NCI-H345 (cell line): ENCODE data around the gene PHLPP1.
A peak's percentile ranks its signal among the peaks of the same experiment; 100 is the strongest.

ENCODE experiments used
- DNase-seq: peaks from one replicate; lab custom pipeline; 2025; lab: John Stamatoyannopoulos, UW

The PHLPP1 gene

GRCh38 chr18:62982600-62983251 lies 267.4 kb downstream of the PHLPP1 start:
- peak; percentile 54 for DNase-seq

DNA sequence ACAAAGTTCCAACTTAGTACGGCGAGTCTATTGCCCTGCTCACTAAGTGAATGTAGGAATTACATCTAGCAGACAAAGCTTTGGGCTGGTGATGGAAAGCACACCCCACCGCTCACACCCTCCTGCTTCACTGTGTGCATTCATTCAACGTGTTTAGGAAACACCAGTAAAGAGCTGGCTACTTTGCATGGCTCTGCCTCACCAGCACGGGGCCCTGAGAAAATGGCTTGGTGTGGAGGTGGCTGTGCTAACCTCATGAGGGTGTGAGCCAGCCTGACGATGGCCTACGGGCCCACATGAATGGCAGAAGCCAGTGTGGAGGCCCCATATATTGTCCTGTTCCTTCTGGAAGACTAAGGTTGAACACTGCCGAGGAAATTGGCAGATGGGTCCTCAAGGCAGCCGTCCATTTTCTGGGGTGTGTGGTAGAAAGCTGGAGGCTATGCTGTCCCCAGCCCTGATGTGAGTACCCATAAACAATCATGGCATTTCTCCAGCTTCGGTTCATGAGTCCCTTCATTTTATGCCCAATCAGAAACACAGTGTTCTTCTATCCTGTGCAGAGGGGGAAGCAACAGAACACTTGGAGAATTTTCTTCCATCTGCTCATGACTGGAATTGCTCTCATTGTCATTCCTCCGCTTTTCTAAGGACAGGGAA lies 269.4 kb downstream of the PHLPP1 start:
- no peak for DNase-seq

- no peak for DNase-seq
These were observed 271.1 kb downstream of the PHLPP1 start for GRCh38 chr18:62986490-62986889.

DNA sequence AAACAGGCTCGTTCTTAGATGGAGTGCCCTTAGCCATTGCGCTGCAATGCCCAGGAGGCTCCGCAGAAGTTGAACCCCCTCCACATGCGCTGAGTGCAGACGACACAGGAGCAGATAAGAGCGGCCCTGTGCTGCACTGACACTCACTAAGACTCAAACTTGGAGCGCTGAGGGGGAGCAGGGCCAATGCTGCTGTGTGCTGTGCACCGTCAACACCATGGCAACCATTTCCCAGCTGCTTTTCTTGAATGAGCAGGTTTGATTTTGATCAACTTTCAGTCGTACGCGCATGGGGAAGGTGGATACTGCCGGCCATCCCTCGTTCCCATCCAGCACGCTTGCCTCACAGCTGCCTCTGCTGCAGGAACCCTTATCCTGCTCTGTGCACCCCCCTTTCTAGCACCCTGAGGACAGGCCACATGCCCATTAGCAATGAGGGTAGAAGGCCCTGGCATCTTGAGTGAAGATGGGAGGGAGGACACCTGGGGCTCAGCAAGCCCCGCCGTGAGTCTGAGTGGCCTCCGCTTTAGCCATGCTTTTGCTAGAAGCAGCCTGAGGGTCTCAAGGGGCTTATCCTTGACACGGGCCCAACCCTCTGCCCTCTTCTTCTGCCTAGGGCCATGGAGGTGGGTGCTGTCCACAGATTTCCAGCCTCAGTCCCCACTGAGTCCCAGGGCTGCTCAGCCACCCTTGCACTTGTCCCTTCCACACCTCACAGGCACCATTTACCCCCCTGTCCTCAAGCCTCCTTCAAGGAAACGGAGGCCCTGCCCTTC lies 271.9 kb downstream of the PHLPP1 start:
- no peak for DNase-seq

DNA sequence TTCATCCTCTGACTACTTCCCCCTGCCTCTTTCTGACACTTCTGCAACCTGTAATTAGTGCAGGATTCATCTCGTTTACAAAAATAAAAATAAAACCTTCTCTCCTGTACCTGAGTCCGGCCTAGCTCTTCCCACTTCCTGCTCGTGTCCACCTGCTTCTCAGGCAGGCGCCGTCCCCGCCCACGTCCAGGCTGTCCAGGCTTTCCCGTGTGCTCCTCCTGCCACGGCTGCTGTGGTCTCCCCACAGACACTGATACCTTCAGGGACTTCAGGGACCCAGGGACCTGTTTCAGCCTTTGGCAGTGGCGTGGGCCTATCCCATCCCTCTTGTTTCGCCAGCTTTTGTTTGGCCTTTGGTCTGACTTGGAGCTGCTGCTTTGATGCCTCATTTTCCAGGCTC lies 272.5 kb downstream of the PHLPP1 start:
- no peak for DNase-seq

DNA sequence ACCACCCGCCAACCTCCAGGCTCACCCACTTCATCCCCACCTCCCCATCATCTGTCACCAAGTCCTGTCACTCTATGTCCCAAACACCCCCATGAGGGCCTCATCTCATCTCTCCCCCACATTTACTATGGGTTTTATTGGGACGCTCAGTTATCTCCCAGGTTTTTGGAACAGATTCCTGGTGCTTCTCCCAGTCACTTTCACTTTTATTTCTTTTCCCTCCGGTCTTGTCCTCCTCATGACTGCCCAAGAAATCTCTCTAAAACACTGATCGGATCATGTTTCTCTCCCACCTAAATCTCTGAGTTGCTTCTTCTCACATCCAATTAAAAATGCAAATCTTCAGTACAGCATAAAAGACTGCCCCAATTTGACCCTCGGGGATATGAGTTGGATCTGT lies 273.1 kb downstream of the PHLPP1 start:
- no peak for DNase-seq

- no peak for DNase-seq
These were observed 273.9 kb downstream of the PHLPP1 start for GRCh38 chr18:62989195-62989594.

- DNase-seq, result no peak
These were observed 275.3 kb downstream of the PHLPP1 start for GRCh38 chr18:62990653-62991052.

DNA sequence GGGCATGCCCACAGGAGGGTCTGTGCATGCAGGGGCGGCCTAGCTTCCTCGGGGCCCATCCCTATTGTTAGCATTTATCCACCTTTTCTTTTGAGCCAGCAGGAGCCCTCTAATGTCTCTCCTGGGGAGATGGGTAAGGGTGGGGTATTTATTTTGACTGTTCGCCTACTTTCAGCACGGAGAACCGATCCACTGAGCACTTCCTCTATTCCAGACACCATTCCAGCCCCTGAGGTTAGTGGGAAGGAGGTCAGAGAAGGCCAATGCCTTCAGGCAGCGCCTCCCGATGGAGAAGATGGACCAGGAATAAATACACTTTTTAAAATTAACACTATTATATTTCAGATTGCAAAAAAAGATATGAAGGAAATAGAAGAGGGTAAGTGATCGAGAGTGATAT lies 276.0 kb downstream of the PHLPP1 start:
- no peak for DNase-seq

DNA sequence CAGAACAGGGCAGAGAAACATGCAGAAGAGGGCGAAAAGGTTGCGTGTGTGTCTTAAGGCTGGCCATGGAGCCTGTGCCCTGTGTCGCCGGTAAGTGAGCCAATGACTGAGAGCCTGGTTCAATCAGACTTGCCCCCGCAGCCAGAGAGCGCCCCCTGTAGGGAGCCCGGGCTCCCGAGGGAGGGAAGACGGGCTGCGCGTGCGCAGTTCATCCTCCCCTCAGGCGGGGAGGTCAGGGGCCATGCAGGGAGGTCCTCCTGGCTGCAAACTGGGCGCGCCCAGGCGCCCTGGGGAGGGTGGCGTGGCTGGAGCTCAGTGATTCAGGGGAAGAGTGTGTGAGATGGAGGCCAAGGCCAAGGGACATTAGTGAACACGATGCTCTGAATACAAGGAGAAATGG lies 276.6 kb downstream of the PHLPP1 start:
- no peak for DNase-seq

- no peak for DNase-seq
These were observed 277.6 kb downstream of the PHLPP1 start for GRCh38 chr18:62992877-62993365.

GRCh38 chr18:62996566-62996965 lies 281.2 kb downstream of the PHLPP1 start:
- no peak for DNase-seq

DNA sequence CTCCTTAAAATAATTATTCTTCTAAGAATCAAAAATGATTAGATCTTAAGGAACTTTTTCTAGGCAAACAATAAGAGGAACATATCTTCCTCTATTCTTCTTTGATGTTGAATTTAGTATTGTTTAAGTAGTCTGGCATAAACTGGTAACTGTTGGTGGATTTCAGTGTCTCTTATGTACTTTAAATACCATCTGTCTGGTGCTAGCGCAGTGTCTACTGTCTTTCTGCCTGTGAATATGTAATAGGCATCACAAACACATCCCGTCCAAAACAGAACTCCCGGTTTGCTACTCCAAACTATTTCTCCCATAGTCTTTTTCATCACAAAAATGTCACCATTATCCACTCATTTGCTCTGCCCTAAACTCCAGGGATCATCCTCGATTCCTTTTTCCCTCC lies 281.7 kb downstream of the PHLPP1 start:
- DNase-seq, result no peak

DNA sequence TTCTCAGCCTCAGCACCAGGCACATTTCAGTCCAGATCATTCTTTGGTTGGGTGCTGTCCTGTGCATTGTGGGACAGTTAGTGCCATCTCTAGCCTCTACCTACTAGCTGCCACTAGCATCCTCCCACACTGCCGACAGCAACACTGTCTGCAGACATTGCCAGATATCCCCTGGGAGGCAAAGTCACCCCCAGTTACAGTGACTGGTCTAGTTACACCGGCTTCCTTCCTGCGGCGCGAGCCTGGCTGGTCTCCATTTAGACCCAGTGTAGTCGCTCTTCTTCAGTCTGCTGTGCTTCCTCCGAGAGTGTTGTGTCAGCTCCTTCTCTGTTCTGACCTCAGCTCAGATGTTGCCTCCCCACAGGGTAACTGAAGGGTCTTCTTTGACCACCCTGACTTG lies 283.1 kb downstream of the PHLPP1 start:
- DNase-seq, result no peak

GRCh38 chr18:62999392-62999791 lies 284.1 kb downstream of the PHLPP1 start:
- no peak for DNase-seq

- no peak for DNase-seq
These were observed 284.6 kb downstream of the PHLPP1 start for GRCh38 chr18:62999921-63000320.

DNA sequence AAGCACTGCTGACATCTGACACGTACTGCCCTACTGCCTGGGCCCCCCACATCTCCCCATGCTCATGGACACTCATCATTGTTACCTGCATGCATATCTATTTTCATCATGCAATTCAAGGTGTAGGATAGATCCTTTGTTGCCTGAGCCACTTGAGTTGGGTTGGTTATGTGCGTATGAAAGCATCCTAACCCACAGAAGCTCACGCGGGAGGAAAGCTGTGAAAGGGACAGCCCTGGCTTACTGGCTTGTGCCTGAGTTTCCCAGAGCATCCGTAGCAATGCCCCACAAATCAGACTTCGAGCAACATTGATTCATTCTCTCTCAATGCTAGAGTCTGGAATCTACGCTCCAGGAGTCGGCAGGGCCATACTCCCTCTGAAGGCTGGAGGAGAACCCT lies 285.5 kb downstream of the PHLPP1 start:
- DNase-seq, result no peak

- DNase-seq, result no peak
These were observed 286.5 kb downstream of the PHLPP1 start for GRCh38 chr18:63001861-63002260.

DNA sequence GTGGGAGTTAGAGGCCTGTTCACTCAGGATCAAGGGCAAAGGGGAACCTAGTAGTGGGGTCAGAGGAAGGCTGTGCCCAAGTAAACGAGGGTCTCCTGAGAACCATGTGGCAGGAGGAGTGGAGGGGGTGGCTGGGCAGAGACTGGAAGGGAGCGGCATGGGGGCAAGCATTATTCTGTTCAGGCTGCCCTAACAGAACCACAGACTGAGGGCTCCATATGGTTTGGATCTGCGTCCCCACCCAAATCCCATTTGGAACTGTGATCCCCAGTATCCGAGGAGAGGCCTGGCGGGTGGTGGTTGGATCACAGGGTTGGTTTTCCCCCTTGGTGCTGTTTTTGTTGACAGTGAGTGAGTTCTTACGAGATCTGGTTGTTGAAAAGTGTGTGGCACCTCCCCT lies 287.0 kb downstream of the PHLPP1 start:
- DNase-seq, result no peak

GRCh38 chr18:63002803-63003445 lies 287.6 kb downstream of the PHLPP1 start:
- DNase-seq, result no peak

GRCh38 chr18:63003899-63004298 lies 288.6 kb downstream of the PHLPP1 start:
- DNase-seq, result no peak

GRCh38 chr18:63004466-63005089 lies 289.2 kb downstream of the PHLPP1 start:
- DNase-seq, result no peak
